Activated CD4-positive, CD25-positive, alpha-beta regulatory T cell treated with anti-CD3 and anti-CD28 coated beads, Interleukin-2, amount 50 U/mL, for 16 hours (primary cell): ENCODE results near the gene RCBTB1.
"Not testable (repeated sequence)": the region's sequence is repeated elsewhere in the genome, so short reads cannot be mapped to it uniquely, and the experiment has no call there.

Experiments
- DNase-seq: peaks from one replicate; pipeline ENCODE4 v3.0.0-alpha.2; 2020; ENCODE audit warnings: low read depth, low spot score

RCBTB1 gene

GRCh38 chr13:49604570-49604969, 19.2 kb upstream of the RCBTB1 start:
- DNase-seq: no peak

- DNase-seq: not testable (repeated sequence)
Observed at GRCh38 chr13:49602615-49603014, 17.3 kb upstream of the RCBTB1 start.

GRCh38 chr13:49602005-49602404, 16.6 kb upstream of the RCBTB1 start:
- no peak for DNase-seq

- no peak for DNase-seq
Observed at GRCh38 chr13:49597043-49597641, 11.8 kb upstream of the RCBTB1 start.

GRCh38 chr13:49596221-49596620, 10.9 kb upstream of the RCBTB1 start:
- no peak for DNase-seq

GRCh38 chr13:49594576-49594975, 9.2 kb upstream of the RCBTB1 start:
- no peak for DNase-seq

GRCh38 chr13:49593876-49594275, 8.5 kb upstream of the RCBTB1 start:
- not testable (repeated sequence) for DNase-seq

GRCh38 chr13:49590714-49591113, 5.4 kb upstream of the RCBTB1 start:
- not testable (repeated sequence) for DNase-seq

- DNase-seq: no peak
Observed at GRCh38 chr13:49587311-49587847, 2.0 kb upstream of the RCBTB1 start.

- DNase-seq: no peak
Observed at GRCh38 chr13:49586717-49587116, 1.4 kb upstream of the RCBTB1 start.

GRCh38 chr13:49584771-49585182, 581 bp downstream of the RCBTB1 start:
- no peak for DNase-seq

GRCh38 chr13:49580980-49581680, 4.2 kb downstream of the RCBTB1 start:
- DNase-seq: no peak

GRCh38 chr13:49579501-49579900, 5.9 kb downstream of the RCBTB1 start:
- DNase-seq: no peak

- no peak for DNase-seq
Observed at GRCh38 chr13:49571299-49572240, 13.8 kb downstream of the RCBTB1 start.

- DNase-seq: no peak
Observed at GRCh38 chr13:49569993-49570689, 15.2 kb downstream of the RCBTB1 start.

GRCh38 chr13:49567491-49567890, 17.9 kb downstream of the RCBTB1 start:
- no peak for DNase-seq

- DNase-seq: no peak
Observed at GRCh38 chr13:49566461-49566860, 18.9 kb downstream of the RCBTB1 start.

GRCh38 chr13:49565461-49565860, 19.9 kb downstream of the RCBTB1 start:
- DNase-seq: not testable (repeated sequence)

- no peak for DNase-seq
Observed at GRCh38 chr13:49563516-49563915, 21.8 kb downstream of the RCBTB1 start.

- DNase-seq: no peak
Observed at GRCh38 chr13:49561062-49561410, 24.3 kb downstream of the RCBTB1 start.

- DNase-seq: no peak
Observed at GRCh38 chr13:49560270-49561061, 24.9 kb downstream of the RCBTB1 start.
